ENCODE measurements around the gene LEPROT. TPM values are rescaled to one million over a fixed set of nuclear protein-coding genes. Genes with fewer than 3 reads are reported as not detected.
A peak's percentile ranks its signal among the peaks of the same experiment; 100 is the strongest.

The LEPROT gene
- total RNA-seq (100 to 1,000 TPM in 1 of 5 donors, 10 to 100 TPM in 3, 1 to 10 TPM in 1; 9.3 to 101 (median 39.3) TPM), polyA plus RNA-seq (10 to 100 TPM; 15.6 to 29.1 (median 28.4) TPM)
- long read RNA-seq, donor 1, full-length matches to known transcripts: 17 of 17 reads
- long read RNA-seq, donor 1, partial matches to known transcripts: 0 of 17 reads
- long read RNA-seq, donor 1, other reads (novel, unspliced or antisense): 0 of 17 reads
- long read RNA-seq, donor 2, full-length matches to known transcripts: 28 of 34 reads
- long read RNA-seq, donor 2, partial matches to known transcripts: 6 of 34 reads
- long read RNA-seq, donor 2, other reads (novel, unspliced or antisense): 0 of 34 reads
- long read RNA-seq, donor 3, full-length matches to known transcripts: 13 of 20 reads
- long read RNA-seq, donor 3, partial matches to known transcripts: 7 of 20 reads
- long read RNA-seq, donor 3, other reads (novel, unspliced or antisense): 0 of 20 reads
- long read RNA-seq, donor 4, full-length matches to known transcripts: 3 of 3 reads
- long read RNA-seq, donor 4, partial matches to known transcripts: 0 of 3 reads
- long read RNA-seq, donor 4, other reads (novel, unspliced or antisense): 0 of 3 reads
- long read RNA-seq, donor 5, full-length matches to known transcripts: 24 of 49 reads
- long read RNA-seq, donor 5, partial matches to known transcripts: 25 of 49 reads
- long read RNA-seq, donor 5, other reads (novel, unspliced or antisense): 0 of 49 reads
- long read RNA-seq, donor 6: 0 reads
- long read RNA-seq, donor 7, full-length matches to known transcripts: 27 of 39 reads
- long read RNA-seq, donor 7, partial matches to known transcripts: 12 of 39 reads
- long read RNA-seq, donor 7, other reads (novel, unspliced or antisense): 0 of 39 reads
- long read RNA-seq, donor 8, full-length matches to known transcripts: 29 of 58 reads
- long read RNA-seq, donor 8, partial matches to known transcripts: 29 of 58 reads
- long read RNA-seq, donor 8, other reads (novel, unspliced or antisense): 0 of 58 reads
- long read RNA-seq, donor 9, full-length matches to known transcripts: 23 of 34 reads
- long read RNA-seq, donor 9, partial matches to known transcripts: 11 of 34 reads
- long read RNA-seq, donor 9, other reads (novel, unspliced or antisense): 0 of 34 reads
- long read RNA-seq, donor 10, full-length matches to known transcripts: 11 of 34 reads
- long read RNA-seq, donor 10, partial matches to known transcripts: 23 of 34 reads
- long read RNA-seq, donor 10, other reads (novel, unspliced or antisense): 0 of 34 reads

GRCh38 chr1:65420590-65421350 is at the start of gene LEPROT, which contains the start of gene LEPR:
LEPROT (plus strand) TSS chr1:65420668; CDS start chr1:65420725, 57 bp downstream.
LEPR (plus strand) TSS chr1:65420668; CDS start chr1:65565566, 144,898 bp downstream.
- Histone ChIP-seq H3K27ac (peak within 1 kb of the TSS; percentile 97 to 100 (median 99)), H3K4me1 (peaks cover 15 to 53% (median 37%) of the 10 kb centered on the region in 4 donors), H3K4me3 (peak within 1 kb of the TSS; percentile 75 to 88 (median 80)), H3K36me3 (peaks cover 4 to 9% (median 6%) of the 10 kb centered on the region in 4 donors), H3K27me3 (no peaks in the 10 kb centered on the region), H3K9me3 (no peaks in the 10 kb centered on the region)
- intact Hi-C loops (cut with DNase I; ENCODE audit: low total_unique reads): loop anchor here (10.0 kb wide), 1 partner anchor 274 kb away; no protein-coding TSS in a partner anchor
- 0 to 1% (median 1%) methylated on average over 20 to 60 of the region's 60 CpGs for WGBS, 5 donors
- TF ChIP-seq POLR2A (IDR thresholded peaks at IDR 0.05): peak in 2 of 4 donors; percentile 19 to 88
- no peak for TF ChIP-seq EP300 (IDR thresholded peaks at IDR 0.05)
- peak; percentile 44 to 92 (median 88) for TF ChIP-seq POLR2AphosphoS5 (IDR thresholded peaks at IDR 0.05)
- TF ChIP-seq CTCF (IDR thresholded peaks at IDR 0.05): no peak
- no peak for DNase-seq

DNA sequence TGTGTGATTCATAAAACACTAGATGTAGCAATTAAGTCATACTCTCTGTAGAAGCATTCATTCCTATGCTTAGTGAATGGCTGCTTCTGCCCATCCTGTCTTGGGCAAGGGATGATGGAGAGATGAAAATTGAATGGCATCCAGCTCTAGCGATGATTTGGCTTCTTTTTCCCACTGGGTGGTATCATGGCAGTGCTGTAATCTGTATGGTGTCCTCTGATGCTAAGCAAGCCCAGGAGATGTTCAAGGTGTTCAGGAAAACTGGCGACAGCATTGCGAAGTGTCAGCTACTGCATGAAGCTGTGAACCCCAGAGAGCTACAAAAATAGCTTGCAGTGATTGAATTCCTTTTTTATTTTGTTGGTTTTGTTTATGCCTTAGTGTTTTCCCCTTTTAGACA is 48.9 kb upstream of the LEPROT start:
- no peak for DNase-seq
- WGBS, 5 donors: 88 to 97% (median 92%) methylated on average over 3 of the region's 3 CpGs
- Histone ChIP-seq H3K36me3 (no peaks in the 10 kb centered on the region), H3K9me3 (no peaks in the 10 kb centered on the region), H3K27me3 (no peaks in the 10 kb centered on the region), H3K4me1 (peaks cover 0 to 7% (median 2%) of the 10 kb centered on the region in 4 donors), H3K4me3 (no peak overlapping the region), H3K27ac (no peak overlapping the region)
- intact Hi-C loops (cut with DNase I; ENCODE audit: low total_unique reads): no loop called here
- TF ChIP-seq CTCF (IDR thresholded peaks at IDR 0.05): no peak
- no peak for TF ChIP-seq POLR2A (IDR thresholded peaks at IDR 0.05)

GRCh38 chr1:65372557-65372956 is 47.9 kb upstream of the LEPROT start:
- 51 to 93% (median 83%) methylated on average over 1 of the region's 1 CpG for WGBS, 5 donors
- no peak overlapping the region for H3K27ac ChIP-seq
- intact Hi-C loops (cut with DNase I; ENCODE audit: low total_unique reads): no loop called here
- no peak overlapping the region for H3K4me3 ChIP-seq
- H3K27me3 ChIP-seq: no peaks in the 10 kb centered on the region
- DNase-seq: no peak
- H3K4me1 ChIP-seq: peaks cover 0 to 7% (median 1%) of the 10 kb centered on the region in 4 donors
- H3K9me3 ChIP-seq: no peaks in the 10 kb centered on the region
- H3K36me3 ChIP-seq: no peaks in the 10 kb centered on the region
- no peak for TF ChIP-seq CTCF (IDR thresholded peaks at IDR 0.05)
- TF ChIP-seq POLR2AphosphoS5 (IDR thresholded peaks at IDR 0.05): no peak
- TF ChIP-seq EP300 (IDR thresholded peaks at IDR 0.05): no peak
- no peak for TF ChIP-seq POLR2A (IDR thresholded peaks at IDR 0.05)

All from stomach (tissue), 19 donors.